Activated T-cell treated with anti-CD3 and anti-CD28 coated beads, Interleukin-2, amount 50 U/mL, for 1 hour (primary cell): ENCODE results near the gene CSF2.

ENCODE experiments used
- DNase-seq: peaks from one replicate; pipeline ENCODE4 v3.0.0-alpha.2; 2020

CSF2 gene

DNA sequence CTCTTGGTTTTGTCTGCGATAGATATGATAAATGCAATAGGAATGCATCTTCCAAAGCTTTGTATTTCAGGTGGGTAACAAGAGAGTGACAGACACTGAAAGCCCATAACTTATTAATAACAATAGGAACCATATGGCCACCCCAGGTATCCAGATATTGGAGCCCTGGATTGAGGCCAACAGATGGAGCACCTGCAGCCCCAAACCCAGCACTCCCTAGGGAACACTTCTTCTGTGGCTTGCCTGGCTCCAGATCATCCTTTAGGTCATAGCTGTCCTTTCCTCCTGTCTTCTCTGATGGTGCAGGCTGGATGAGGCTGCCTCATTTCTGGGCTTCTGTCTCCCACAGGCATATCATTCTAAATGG is 18.2 kb upstream of the CSF2 start:
- DNase-seq = no peak

DNA sequence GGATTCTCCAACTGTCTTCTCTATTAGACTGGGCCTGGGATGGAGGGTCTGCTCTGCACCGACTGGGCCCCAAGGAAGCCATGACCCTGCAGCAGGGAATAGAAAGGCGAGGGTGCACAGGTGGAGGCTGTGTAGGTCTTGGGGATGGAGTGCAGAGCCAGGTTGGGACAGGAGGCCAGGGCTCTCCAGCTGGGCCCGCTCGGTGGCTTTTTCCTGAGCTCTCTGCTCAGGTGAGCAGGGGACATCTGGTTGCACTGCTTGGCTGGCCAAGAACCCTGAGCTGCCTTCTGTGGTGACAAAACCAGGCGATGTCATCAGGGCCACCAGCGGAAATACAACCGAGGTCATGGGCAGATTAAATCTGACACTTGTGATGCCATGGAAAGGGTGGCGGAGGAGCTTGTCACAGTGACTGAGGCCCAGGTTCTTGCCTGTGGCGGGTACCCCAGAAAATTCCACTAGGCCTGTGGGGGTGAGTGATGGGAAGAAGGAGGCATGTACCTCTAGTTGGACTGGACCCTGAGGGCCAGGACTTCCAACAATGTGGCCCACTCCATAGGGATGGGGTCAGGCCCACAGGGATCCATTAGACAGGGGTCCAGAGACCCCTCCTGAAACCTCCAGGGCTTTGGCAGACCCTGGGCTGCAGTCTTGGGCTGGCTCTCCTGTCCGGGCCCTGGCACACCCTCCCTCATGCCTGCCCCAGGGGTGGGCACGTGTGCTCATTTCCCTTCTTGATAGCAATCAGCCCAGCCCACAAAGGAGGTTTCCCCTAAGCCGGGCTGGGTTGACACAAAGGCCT is 17.6 kb upstream of the CSF2 start:
- DNase-seq = peak; percentile 52

DNA sequence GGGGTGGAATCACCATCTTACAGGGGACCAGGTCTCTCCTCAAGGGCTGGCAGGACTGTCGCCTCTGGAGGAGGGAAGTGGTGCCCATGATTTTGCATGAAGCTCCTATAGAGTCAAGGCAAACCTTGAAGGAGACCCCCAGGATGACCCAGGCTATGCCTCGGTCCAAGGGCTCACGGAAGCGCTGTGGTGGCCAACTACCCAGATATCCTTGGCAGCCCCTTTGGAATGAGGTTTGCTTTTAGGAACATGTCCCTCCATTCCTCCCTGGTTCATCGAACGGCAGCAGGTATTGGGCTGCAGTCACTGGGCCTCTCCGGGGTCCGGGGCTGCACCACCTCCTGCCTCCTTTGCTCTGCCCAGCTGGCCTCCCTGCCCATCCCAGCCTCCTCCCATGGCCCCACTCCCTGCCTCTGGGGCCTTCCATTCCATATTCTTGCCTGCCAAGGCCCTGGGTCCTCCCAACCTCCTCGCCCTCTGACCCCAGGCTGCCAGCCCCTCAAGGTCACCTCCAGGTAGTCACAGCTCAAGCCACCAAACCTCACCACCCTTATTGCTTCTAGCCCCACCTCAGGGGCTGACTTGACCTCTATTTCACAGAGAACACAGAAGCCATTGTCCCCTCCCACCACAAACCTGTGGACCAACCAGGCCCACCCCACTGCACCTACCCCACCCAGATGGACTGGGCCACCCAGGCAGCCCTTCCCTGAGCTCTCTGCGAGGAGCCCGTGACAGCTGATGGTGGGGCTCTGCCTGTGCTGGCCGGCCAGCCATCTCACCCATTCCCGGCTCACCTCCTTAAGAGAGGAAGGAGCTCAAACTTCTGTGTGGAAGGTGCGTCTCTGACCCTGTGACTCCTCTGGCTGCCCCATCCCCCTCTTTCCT is 16.7 kb upstream of the CSF2 start:
- DNase-seq = peak; percentile 12

DNA sequence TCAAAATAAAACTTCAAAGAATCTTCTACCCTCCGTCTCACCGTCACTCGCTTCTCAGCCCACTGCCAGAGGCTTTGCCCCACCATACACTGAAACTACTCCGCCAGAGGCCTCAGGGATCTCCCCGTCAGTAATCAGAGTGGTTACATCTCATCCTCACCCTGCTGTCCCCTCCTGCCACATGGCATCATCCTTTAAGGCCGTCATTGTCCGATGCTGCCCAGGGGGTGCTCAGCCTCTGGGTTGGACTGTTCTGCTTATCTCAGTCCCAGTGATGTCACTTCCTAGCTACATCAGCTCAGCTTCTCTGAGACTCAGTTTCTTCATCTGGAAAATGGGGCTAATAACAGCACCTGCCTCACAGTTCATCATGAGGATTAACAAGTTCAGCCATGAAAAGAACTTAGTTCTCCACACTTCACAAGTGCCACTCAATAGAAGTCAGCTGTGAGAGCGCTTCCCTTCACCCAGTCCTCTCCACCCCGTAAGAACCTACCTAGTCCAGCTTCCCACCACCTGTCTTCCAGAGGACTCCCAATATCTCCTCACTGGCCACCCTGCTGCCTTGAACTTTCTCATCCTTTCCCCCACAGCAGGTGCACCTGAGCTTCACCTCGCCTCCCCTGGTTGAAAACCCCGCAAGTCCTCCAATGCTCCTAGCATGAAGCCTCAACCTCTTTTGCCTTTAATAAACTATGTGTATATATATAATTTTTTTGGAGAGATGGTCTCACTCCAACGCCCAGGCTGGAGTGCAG is 15.9 kb upstream of the CSF2 start:
- DNase-seq = peak; percentile 3

DNA sequence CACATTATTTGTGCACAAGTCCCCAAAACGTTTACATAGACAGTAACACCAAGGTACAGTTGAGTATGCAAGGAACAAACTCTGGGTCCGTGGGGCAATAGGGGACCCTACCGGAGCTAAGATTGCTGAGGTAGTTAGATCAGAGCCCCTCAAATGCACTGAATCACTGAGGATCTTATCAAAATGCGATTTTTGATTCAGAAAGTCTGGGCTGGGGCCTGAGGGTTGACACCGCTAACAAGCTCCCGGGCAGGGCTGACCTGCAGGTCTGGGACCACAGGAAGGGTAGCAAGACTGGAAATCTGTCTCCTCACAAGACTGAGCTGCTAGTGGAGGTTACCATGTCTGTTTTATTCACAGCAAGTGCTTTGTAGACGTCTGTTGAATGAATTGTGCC is 14.9 kb upstream of the CSF2 start:
- DNase-seq = no peak

DNA sequence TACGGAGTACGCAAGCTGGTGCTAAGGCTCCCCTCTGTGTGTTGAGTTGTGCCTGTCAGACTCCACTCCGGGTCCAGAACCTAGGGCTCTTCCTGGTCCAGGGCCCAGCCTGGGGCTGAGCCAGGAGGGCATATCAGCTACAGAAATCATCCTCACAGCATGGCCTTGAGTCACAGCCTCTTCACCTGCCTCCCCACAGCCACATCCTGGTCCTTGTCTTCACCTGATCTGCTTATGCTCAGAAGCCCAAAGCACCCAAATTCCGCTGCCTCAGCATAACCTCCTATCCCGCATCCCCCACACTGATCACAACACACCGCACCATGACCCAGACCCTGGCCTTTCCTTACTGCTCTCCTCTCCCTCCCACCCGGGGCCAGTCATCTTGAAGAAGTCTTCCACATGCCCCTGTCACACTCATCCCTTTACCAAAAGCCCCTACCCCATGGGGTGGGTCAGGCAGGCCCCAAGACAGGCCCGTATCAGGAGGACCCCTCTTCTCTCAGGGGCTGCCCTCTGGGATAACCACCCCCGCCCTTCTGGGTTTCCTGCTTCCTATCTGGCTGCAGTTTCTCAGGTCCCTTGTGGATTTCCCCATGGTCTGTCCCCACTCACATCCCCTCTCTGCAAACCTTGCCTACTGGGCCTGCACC is 14.4 kb upstream of the CSF2 start:
- DNase-seq = peak; percentile 28

DNA sequence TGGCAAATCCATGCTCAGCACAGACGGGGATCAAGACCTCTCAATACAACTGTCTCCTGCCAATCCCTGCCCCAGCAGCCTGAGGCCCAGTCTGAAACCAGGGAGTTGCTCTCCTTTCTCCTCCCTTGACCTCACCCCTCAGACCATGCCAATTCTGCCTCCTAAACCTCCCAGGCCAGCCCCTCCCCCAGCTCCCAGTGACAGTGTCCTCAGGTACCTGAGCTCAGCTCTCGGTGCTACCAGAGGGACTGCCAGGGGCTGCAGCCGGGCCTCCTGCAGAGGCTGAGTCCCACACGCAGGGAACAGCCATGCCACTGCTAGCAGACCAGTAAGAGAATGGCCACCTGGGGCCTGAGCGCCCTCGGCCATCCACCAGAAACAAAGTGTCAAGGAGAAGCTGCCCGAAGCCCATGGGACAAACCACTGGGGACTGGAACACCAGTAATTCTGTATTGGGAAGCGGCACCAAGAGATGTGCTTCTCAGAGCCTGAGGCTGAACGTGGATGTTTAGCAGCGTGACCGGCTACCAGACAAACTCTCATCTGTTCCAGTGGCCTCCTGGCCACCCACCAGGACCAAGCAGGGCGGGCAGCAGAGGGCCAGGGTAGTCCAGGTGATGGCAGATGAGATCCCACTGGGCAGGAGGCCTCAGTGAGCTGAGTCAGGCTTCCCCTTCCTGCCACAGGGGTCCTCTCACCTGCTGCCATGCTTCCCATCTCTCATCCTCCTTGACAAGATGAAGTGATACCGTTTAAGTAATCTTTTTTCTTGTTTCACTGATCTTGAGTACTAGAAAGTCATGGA is 13.7 kb upstream of the CSF2 start:
- DNase-seq = peak; percentile 13

DNA sequence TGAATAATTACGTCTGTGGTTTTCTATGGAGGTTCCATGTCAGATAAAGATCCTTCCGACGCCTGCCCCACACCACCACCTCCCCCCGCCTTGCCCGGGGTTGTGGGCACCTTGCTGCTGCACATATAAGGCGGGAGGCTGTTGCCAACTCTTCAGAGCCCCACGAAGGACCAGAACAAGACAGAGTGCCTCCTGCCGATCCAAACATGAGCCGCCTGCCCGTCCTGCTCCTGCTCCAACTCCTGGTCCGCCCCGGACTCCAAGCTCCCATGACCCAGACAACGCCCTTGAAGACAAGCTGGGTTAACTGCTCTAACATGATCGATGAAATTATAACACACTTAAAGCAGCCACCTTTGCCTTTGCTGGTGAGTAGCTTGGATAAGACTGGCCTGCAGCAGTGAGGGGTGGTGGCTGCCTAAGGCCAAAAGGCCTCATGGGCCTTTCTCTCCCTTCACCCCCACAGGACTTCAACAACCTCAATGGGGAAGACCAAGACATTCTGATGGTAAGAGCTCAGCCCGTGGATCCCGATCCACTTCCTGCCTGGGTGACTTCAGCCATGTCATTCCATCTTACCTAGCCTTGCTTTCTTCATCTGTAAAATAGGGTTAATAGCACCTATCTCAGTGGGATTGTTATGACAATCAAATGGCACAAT is 13.0 kb upstream of the CSF2 start, which contains the start of gene IL3:
IL3 (plus strand) TSS at position 155 of the 661 bp plus-strand sequence; CDS start at position 207, 52 bp downstream.
- DNase-seq = peak; percentile 12

DNA sequence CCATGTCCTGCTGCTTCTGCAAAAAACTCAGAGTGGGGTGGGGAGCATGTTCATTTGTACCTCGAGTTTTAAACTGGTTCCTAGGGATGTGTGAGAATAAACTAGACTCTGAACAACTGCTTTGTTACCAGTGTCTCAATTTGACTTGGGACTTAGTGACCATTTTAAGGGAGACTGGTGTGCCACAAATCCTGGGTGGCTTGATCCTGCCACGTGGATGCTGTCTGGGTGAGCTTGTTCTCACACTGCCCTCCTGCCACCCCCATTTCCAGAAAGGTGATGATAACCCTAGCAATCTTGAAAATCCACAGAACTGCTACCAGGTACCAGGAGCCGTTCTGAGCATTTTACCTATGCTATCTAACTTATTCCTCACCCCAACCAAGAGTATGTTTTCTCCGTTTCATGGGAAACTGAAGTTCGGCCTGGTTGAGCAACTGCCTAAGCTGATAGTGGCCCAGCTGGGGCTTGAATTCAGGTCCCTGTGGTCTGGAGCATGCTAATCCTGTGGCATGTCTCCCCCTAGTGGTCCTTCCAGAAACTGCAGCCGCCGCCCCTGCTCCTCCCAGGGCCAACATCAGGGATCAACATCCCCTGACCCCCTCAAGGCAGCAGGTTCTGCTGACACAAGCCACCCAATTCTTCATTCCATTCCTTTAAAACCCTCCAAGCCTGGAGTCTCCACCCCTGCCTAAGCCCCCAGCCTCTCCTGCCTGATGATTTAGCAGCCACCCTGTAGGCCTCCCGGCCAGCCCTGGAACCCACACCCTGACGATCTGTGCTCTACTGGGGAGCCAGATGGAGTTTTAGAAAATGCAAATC is 10.3 kb upstream of the CSF2 start:
- peak; percentile 83 for DNase-seq

DNA sequence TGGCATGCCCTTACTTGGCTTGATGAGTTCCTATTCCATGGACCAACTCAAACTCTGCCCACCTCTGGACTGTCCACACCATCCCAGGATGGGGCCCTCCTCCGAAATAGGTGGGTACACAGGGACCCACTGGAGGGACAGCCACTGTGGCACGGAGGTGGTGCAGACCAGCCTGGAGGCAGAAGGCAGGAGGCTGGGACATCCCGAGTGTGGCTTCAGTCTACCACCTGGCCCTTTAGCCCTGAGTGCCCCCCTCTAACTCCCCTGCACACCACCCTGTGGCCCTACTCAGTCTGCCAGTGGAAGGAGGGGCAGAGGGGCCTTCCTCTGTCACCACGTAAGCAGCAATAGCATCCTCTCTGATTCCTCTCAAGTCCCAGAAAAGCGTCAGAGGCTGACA is 9.4 kb upstream of the CSF2 start:
- peak; percentile 18 for DNase-seq

DNA sequence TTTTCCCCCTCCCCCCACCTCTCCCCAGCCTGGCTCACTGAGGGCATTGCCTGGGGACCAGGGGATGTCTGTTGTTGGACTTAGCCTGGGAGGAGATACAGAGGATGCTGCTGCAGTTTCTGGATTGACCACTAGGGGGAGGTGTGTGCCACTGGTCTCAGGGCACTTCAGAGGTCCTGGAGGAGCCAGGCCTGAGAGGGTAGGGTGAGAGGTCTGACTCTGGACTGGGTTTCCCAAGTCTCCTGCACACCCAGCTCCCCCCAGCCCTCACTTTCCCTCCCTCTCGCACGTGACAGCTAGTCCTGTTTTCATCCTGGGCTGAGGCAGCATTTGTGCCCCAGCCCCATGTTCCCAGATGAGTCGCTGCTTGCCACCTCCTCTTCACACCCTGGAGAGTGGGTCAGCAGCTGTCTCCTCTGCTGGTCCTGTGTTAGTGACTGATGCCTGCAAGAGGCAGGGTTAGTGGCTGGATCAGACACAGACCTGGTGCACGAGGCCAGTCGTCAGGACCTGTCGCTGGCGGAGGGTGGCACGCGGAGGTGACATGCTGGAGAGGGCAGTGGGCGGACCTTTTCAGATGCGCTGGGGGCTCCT is 8.8 kb upstream of the CSF2 start:
- peak; percentile 76 for DNase-seq

DNA sequence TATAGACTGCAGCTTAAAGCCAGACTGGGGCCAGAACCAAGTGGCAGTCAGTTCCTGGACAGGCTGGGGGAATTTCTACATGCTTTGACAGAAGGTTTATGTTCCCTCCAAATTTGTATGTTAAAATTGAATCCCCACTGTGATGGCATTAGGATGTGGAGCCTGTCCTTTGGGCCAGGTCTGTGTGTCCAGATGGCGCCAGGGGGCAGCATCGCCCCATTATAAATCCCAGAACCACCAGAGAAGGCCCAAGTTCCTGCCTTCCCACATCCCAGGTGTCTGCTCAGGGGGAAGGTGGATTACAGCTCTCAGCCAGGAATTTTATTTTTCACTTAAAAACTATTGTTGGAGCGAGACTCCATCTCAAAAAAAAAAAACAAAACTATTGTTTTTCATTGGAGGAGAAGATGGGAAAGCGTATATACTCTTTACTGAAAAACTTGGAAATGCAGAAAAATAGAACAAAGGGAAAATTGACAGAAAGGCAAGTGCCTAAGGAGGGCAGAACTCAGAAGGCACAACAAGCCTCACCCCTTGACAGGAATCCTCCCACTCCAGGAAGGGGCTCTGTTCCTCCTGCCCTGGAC is 8.1 kb upstream of the CSF2 start:
- DNase-seq = peak; percentile 46

DNA sequence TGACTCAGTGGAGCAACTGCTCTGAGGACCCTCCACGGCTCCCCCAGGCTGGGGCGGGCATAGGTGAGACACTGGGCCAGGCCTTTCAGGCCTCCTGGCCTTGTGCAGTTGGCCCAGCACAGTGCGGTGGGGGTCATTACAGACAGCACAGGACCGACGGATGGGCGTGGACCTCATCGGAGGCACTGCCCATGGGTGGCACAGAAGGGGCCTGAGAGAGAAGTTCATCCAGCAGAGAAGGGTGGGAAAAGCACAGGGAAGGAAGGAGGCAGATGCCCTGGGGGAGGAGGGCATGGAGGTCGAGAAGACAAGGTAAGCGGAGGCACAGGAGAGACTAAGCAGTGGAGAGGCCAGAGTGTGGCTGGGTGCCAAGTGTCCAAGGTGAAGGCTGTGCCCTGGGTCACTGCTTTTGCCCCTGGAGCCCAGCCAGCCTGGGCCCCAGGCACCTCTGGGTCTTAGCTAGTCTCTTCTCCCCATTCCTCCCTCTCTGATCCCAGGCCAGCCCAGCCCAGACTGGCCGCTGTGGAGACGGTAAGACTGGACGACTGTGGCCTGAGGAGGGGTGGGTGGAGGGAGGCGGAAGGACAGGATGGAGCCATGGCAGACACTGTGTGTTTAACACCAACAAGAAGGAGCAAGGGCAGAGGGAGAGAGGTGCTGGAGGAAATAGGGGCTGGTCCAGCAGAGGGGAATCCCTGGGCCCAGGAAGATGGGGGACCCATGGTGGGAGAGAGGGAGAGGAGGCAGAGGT is 7.5 kb upstream of the CSF2 start:
- DNase-seq = no peak

DNA sequence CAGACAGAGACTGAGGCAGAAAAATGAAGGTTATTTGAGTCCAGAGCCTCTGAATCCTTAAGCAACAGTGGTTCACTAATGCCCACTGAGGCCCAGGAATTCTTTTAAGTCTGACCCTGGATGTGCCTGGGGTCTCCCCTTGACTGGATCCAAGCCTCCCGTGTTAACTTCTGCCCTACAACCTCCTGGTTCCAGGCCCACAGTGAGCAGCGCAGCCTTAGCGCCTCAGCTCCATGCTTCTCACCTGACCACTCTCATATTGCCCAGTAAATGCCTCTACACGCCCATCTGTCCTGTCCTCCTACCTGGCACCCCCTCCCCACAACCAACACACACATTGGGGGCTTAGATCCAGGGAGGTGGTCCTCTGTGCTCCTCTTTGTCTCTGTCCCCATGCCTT is 6.7 kb upstream of the CSF2 start:
- no peak for DNase-seq

DNA sequence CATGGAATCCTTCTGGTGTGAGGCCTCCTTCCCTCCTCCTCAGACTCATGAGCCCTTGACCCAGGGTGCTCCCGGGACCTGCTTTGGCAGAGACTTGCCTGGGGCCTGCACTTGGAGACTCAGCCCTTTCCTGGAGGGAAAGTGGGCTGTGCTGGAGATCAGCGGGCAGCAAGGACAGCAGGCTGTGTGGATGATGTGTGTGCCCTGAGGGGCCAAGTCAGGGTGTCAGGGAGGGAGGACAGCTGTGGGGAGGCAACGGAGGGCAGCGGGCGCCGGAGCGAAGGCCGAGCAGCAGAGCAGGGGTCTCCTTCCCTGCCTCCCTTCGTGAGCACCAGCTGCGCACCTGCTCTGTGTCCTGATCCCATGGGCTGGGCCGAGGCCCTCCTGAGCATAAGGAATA is 6.1 kb upstream of the CSF2 start:
- DNase-seq = no peak

DNA sequence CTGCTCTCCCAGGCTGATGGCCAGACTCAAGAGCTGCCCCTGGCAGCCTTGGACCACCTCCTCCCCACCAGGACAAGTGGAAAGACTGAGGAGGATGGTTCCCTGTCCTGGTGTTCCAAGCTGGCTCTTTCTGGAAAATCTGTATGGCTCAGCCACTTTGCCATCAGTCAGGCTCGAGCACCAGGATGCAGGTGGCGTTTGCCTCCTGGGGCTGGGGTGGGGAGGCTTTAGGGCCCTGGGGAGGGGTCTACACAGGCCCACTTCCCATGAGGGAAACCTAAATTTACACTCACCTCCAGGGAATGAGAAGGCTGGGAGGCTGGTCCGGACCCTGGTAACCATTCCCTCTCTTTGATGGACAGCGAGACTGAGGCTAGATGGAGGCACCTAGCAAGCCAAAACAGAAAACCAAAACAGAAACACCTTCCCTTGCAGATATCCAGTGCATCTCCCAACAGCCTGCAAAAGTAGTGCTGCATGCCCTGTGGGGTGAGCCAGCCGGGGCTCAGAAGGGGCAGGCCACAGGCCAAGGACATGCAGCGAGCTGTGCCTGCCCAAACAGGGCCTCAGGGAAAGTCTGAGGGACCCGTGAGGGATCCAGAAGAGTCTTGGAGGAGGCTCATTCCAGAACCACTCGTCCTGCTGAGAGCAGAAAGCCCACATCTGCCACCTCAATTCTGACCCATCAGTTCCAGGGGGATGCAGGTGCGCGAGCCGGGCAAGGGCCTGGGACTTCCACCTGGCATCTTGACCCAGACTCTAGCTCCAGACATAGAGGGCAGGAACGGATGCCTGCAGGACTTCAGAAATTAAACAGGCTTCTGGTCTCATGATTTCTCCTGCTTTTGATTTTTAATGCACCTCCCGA is 5.4 kb upstream of the CSF2 start:
- no peak for DNase-seq

DNA sequence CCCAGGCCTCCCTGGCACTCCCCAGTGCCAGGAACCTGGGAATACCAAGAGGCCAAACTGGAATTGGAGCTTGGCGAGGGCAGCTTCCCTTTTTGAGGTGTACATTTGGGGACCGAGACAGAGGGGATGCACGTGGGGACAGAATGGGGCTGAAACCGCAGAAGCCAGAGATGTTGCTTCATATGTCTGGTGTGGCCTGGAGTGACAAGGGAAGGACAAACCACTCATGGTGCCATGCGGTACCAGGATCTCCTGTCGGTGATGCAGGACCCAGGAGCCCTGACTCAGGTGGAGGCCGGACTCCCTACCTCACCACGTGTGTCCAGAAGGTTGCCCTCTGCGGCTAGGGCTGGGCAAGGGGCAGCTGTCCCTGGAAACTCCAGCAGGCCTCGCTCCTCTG is 4.0 kb upstream of the CSF2 start:
- DNase-seq = no peak

DNA sequence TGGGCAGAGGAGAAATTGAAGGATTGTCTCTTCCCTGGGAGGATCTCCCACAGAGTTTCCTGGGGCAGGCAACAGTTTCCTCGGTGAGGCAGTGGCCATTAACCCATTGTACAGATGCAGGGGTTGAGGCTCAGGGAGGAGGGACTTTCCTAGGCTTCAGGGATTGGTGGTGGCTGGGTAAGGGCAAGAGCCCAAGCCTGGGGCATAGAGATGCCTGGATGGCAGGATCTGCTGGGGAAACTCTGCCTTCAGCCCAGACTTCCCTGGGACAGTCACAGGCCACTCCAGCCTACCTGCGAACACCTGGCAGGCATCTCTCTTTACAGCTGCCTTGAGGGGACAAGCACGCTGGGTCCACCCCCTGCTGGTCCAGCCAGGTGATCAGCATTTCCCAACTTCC is 3.6 kb upstream of the CSF2 start:
- DNase-seq = no peak
